Chondrocyte (in vitro differentiated cells): ENCODE data around the gene CHRNA4. TPM values are rescaled to one million over a fixed set of nuclear protein-coding genes. Genes with fewer than 3 reads are reported as not detected.

ENCODE experiments used
- DNase-seq: peaks from one replicate; pipeline ENCODE4 v3.0.0; 2021; ENCODE audit warnings: mixed read lengths, low spot score
- H3K27ac Mint-ChIP-seq: one replicate; pipeline ENCODE4 v1.8.0; 2021; ENCODE audit warnings: mild to moderate bottlenecking, moderate library complexity, mixed read lengths; ENCODE audit not compliant: unreplicated experiment
- H3K27me3 Mint-ChIP-seq: 2 replicates; pipeline ENCODE4 v1.8.0; 2021; ENCODE audit warnings: low read depth, mixed read lengths
- H3K36me3 Mint-ChIP-seq: 2 replicates; pipeline ENCODE4 v1.8.0; 2021; ENCODE audit warnings: low read depth, mixed read lengths
- H3K4me1 Mint-ChIP-seq: 2 replicates; pipeline ENCODE4 v1.8.0; 2021; ENCODE audit warnings: low read depth, mild to moderate bottlenecking, mixed read lengths
- H3K4me3 Mint-ChIP-seq: one replicate; pipeline ENCODE4 v1.8.0; 2021; ENCODE audit warnings: mild to moderate bottlenecking, moderate library complexity, mixed read lengths; ENCODE audit not compliant: unreplicated experiment
- H3K9me3 Mint-ChIP-seq: 2 replicates; pipeline ENCODE4 v1.8.0; 2021; ENCODE audit warnings: low read depth, mixed read lengths
- CTCF ChIP-seq: fragments of 200-600 bp; sonication (generic); IDR thresholded peaks from 2 replicates; pipeline ENCODE4 v1.5.0; 2021; ENCODE audit warnings: antibody characterized with exemption, mild to moderate bottlenecking, moderate library complexity
- total RNA-seq: library from RNA; stranded (reverse); gene quantifications from 3 replicates; pipeline ENCODE4 v1.2.1, GENCODE V29; 2021

CHRNA4 gene
- total RNA-seq, 1 donor from 2014 or later, result not detected

GRCh38 chr20:63406617-63407245, 45.6 kb upstream of the CHRNA4 start:
- TF ChIP-seq CTCF, result no peak
- H3K4me1 Mint-ChIP-seq, result no peaks in the 10 kb centered on the region
- no peaks in the 10 kb centered on the region for H3K36me3 Mint-ChIP-seq
- H3K27me3 Mint-ChIP-seq, result peaks cover 8% of the 10 kb centered on the region
- H3K9me3 Mint-ChIP-seq, result no peaks in the 10 kb centered on the region
- H3K27ac Mint-ChIP-seq, result no peak overlapping the region
- no peak for DNase-seq
- no peak overlapping the region for H3K4me3 Mint-ChIP-seq

GRCh38 chr20:63406011-63406410, 44.9 kb upstream of the CHRNA4 start:
- no peak for DNase-seq
- Mint-ChIP-seq H3K4me1 (no peaks in the 10 kb centered on the region), H3K27ac (no peak overlapping the region), H3K27me3 (peaks cover 11% of the 10 kb centered on the region), H3K4me3 (no peak overlapping the region), H3K9me3 (no peaks in the 10 kb centered on the region), H3K36me3 (no peaks in the 10 kb centered on the region)
- TF ChIP-seq CTCF, result no peak

- Mint-ChIP-seq H3K9me3 (no peaks in the 10 kb centered on the region), H3K4me3 (no peak overlapping the region), H3K27ac (no peak overlapping the region), H3K27me3 (peaks cover 15% of the 10 kb centered on the region), H3K4me1 (no peaks in the 10 kb centered on the region), H3K36me3 (no peaks in the 10 kb centered on the region)
- TF ChIP-seq CTCF, result no peak
- no peak for DNase-seq
Measured at GRCh38 chr20:63405102-63405730, 44.1 kb upstream of the CHRNA4 start.

GRCh38 chr20:63404129-63405085, 43.3 kb upstream of the CHRNA4 start:
- no peaks in the 10 kb centered on the region for H3K4me1 Mint-ChIP-seq
- TF ChIP-seq CTCF, result no peak
- no peaks in the 10 kb centered on the region for H3K36me3 Mint-ChIP-seq
- H3K27ac Mint-ChIP-seq, result no peak overlapping the region
- DNase-seq, result no peak
- H3K27me3 Mint-ChIP-seq, result peaks cover 22% of the 10 kb centered on the region
- H3K9me3 Mint-ChIP-seq, result no peaks in the 10 kb centered on the region
- H3K4me3 Mint-ChIP-seq, result no peak overlapping the region

- no peak for TF ChIP-seq CTCF
- no peak overlapping the region for H3K27ac Mint-ChIP-seq
- no peaks in the 10 kb centered on the region for H3K36me3 Mint-ChIP-seq
- H3K9me3 Mint-ChIP-seq, result no peaks in the 10 kb centered on the region
- no peaks in the 10 kb centered on the region for H3K4me1 Mint-ChIP-seq
- peaks cover 23% of the 10 kb centered on the region for H3K27me3 Mint-ChIP-seq
- DNase-seq, result no peak
- H3K4me3 Mint-ChIP-seq, result no peak overlapping the region
Measured at GRCh38 chr20:63403403-63404105, 42.4 kb upstream of the CHRNA4 start.
